Endodermal cell (in vitro differentiated cells): ENCODE measurements around the gene DLGAP1. TPM values are rescaled to one million over a fixed set of nuclear protein-coding genes. Genes with fewer than 3 reads are reported as not detected.

Source experiments
- DNase-seq: peaks from one replicate; pipeline ENCODE4 v3.0.0-alpha.2; 2017
- H3K27ac ChIP-seq: 2 replicates; pipeline ENCODE4 v1.5.1; 2013; ENCODE audit warnings: mild to moderate bottlenecking, low read depth, low read length, moderate library complexity
- H3K27me3 ChIP-seq: 2 replicates; pipeline ENCODE4 v1.6.1; 2013; ENCODE audit warnings: mild to moderate bottlenecking, low read length, moderate library complexity; ENCODE audit not compliant: insufficient read depth, control insufficient read depth, poor library complexity, severe bottlenecking
- H3K36me3 ChIP-seq: 2 replicates; pipeline ENCODE4 v1.7.0; 2013; ENCODE audit warnings: mild to moderate bottlenecking, low read length, moderate library complexity; ENCODE audit not compliant: control insufficient read depth, insufficient read depth
- H3K4me1 ChIP-seq: one replicate; pipeline ENCODE4 v1.7.0; 2013; ENCODE audit warnings: low read length; ENCODE audit not compliant: control insufficient read depth, insufficient read depth
- H3K4me3 ChIP-seq: 2 replicates; pipeline ENCODE4 v1.5.1; 2013; ENCODE audit warnings: mild to moderate bottlenecking, low read length, moderate library complexity
- H3K9ac ChIP-seq: 2 replicates; pipeline ENCODE4 v1.6.1; 2013; ENCODE audit warnings: mild to moderate bottlenecking, low read length, moderate library complexity; ENCODE audit not compliant: poor library complexity, severe bottlenecking; ENCODE audit errors: extremely low read depth
- H3K9me3 ChIP-seq: 2 replicates; pipeline ENCODE4 v1.6.1; 2013; ENCODE audit warnings: mild to moderate bottlenecking, low read length, moderate library complexity; ENCODE audit not compliant: control insufficient read depth
- H3K27ac Mint-ChIP-seq: 2 replicates; pipeline ENCODE4 v1.8.0; 2020; ENCODE audit warnings: mixed read lengths
- H3K27me3 Mint-ChIP-seq: 2 replicates; pipeline ENCODE4 v1.8.0; 2021; ENCODE audit warnings: mild to moderate bottlenecking, mixed read lengths; ENCODE audit not compliant: insufficient read depth
- H3K36me3 Mint-ChIP-seq: 2 replicates; pipeline ENCODE4 v1.8.0; 2020; ENCODE audit warnings: low read depth, mixed read lengths
- H3K4me1 Mint-ChIP-seq: 2 replicates; pipeline ENCODE4 v1.8.0; 2020; ENCODE audit warnings: mixed read lengths
- H3K4me3 Mint-ChIP-seq: 2 replicates; pipeline ENCODE4 v1.8.0; 2020; ENCODE audit warnings: mild to moderate bottlenecking, moderate library complexity, mixed read lengths
- H3K9me3 Mint-ChIP-seq: 2 replicates; pipeline ENCODE4 v1.8.0; 2020; ENCODE audit warnings: mild to moderate bottlenecking, mixed read lengths
- WGBS, 2 experiments: methylation state at CpG; one replicate each; pipeline versions ENCODE4 v1.1.5 to v1.1.7; 2013; ENCODE audit warnings: missing lambda C conversion rate in 2 of 2, mixed read lengths in 1 of 2; ENCODE audit not compliant: insufficient coverage in 1 of 2, insufficient read length in 1 of 2; 5-methylcytosine and 5-hydroxymethylcytosine counted together
- total RNA-seq, 2 donors: library from RNA; stranded (reverse); fragmentation: NEBNext Ultra II Directional in 1 of 2; extraction: Animal tissue kit (Norgen Biotek cat#: 25700) in 1 of 2; gene quantifications; 2 replicates in 1 of 2; 3 replicates in 1 of 2; pipeline ENCODE4 v1.2.1, GENCODE V29; 2021
- TF ChIP-seq, protein P1 (sequence below): fragments of 200-600 bp; sonication (generic); conservative IDR thresholded peaks from 2 replicates; pipeline ENCODE4 v1.5.0; 2021; ENCODE audit warnings: antibody characterized with exemption, mild to moderate bottlenecking

Gene DLGAP1
- total RNA-seq, 2 donors from 2014 or later: 11.5 to 21.5 TPM

DNA sequence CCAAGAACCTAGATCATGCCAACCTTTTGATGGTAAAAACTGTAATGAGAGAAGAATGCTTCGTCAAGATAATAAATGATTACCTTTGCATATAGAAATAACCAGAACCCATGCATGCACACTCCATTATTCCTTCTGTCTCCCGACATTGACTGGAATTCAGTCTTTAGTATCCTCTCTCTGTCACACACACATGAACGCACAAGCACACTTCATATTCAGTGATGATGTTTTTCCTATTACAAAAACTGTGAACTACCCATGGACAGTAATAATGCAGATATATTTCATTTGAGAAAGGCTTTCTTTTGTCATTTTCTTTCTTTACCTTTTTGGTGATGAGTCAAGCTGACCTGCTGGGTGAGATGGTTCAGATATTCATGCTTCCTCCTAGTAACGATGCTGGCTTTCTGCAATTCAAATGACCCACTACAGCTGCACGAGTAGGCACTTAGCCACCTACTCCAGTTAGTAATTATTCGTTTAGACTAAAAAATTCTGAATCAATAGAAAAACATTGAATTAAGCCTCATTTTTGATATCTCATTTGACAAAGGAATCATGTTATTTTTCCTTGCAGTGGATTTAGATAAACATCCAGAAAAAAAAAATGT, 623.0 kb downstream of the DLGAP1 start:
- TF ChIP-seq, protein P1, sequence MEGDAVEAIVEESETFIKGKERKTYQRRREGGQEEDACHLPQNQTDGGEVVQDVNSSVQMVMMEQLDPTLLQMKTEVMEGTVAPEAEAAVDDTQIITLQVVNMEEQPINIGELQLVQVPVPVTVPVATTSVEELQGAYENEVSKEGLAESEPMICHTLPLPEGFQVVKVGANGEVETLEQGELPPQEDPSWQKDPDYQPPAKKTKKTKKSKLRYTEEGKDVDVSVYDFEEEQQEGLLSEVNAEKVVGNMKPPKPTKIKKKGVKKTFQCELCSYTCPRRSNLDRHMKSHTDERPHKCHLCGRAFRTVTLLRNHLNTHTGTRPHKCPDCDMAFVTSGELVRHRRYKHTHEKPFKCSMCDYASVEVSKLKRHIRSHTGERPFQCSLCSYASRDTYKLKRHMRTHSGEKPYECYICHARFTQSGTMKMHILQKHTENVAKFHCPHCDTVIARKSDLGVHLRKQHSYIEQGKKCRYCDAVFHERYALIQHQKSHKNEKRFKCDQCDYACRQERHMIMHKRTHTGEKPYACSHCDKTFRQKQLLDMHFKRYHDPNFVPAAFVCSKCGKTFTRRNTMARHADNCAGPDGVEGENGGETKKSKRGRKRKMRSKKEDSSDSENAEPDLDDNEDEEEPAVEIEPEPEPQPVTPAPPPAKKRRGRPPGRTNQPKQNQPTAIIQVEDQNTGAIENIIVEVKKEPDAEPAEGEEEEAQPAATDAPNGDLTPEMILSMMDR: no peak
- Histone ChIP-seq H3K36me3 (no peaks in the 10 kb centered on the region), H3K4me1 (peaks cover 4% of the 10 kb centered on the region), H3K27me3 (no peaks in the 10 kb centered on the region), H3K9me3 (no peaks in the 10 kb centered on the region), H3K4me3 (no peak overlapping the region), H3K9ac (no peak overlapping the region), H3K27ac (no peak overlapping the region)
- Mint-ChIP-seq H3K4me1 (peaks cover 9% of the 10 kb centered on the region), H3K4me3 (no peak overlapping the region), H3K9me3 (no peaks in the 10 kb centered on the region), H3K36me3 (no peaks in the 10 kb centered on the region), H3K27me3 (no peaks in the 10 kb centered on the region), H3K27ac (no peak overlapping the region)
- WGBS, 2 experiments: 60 to 79% methylated on average over 2 to 6 of the region's 6 CpGs
- DNase-seq: no peak

DNA sequence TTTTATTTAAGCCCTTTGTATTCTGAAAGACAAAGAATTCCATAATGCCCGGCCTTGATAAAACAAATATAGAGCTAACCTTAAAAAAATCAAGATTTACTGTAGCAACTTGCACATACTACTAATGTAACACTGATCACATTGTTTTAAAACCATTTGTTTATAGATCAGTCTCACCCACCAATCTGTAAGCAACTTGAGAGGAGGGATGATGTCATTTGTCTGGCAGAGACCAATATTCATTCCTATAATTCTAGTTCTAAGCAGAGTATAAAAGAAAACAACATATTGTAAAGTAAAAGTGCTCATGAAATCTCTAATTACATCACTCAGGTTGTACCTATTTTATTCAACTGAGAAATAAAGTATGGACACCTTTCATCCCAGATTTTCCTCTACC, 624.5 kb downstream of the DLGAP1 start:
- TF ChIP-seq, protein P1: no peak
- Histone ChIP-seq H3K27me3 (no peaks in the 10 kb centered on the region), H3K4me1 (peaks cover 4% of the 10 kb centered on the region), H3K9me3 (peaks cover 6% of the 10 kb centered on the region), H3K4me3 (no peak overlapping the region), H3K9ac (no peak overlapping the region), H3K36me3 (no peaks in the 10 kb centered on the region), H3K27ac (no peak overlapping the region)
- H3K4me1 Mint-ChIP-seq: peaks cover 15% of the 10 kb centered on the region
- H3K27ac Mint-ChIP-seq: no peak overlapping the region
- WGBS, 2 experiments: 97% methylated on average over 1 of the region's 1 CpG; no CpG with 5 or more reads in 1 of the 2 experiments
- DNase-seq: no peak
- no peaks in the 10 kb centered on the region for H3K36me3 Mint-ChIP-seq
- no peaks in the 10 kb centered on the region for H3K9me3 Mint-ChIP-seq
- H3K27me3 Mint-ChIP-seq: no peaks in the 10 kb centered on the region
- H3K4me3 Mint-ChIP-seq: no peak overlapping the region

DNA sequence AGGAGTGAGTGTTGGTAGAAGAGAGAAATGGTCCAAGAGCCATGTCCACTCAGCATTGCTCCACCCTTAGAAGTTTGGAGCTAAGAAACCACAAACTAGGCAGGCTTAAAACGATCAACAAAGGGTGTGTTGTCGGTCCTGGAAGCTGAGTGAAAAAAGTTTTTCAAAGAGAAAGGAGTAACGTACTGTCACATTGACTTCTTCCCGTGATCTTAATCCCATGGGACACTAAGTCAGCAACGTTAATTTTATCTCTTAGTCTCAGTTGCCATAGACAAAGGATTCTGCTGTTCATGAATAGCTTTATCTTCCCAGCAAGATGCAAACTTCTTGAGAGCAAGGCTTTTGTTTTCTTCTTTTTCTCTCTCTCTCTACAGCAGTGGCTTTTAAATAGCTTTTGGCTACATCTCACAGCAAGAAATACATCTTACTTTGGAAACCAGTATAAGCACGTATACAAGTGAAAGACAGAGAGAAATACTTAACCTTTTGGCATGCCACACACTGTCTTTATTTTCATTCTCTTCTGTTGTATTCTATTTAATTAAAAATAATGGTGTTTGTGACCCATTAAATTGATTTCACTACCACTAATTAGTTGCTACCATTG, 627.8 kb downstream of the DLGAP1 start:
- no peaks in the 10 kb centered on the region for H3K36me3 ChIP-seq
- no peak overlapping the region for H3K27ac Mint-ChIP-seq
- no peak overlapping the region for H3K27ac ChIP-seq
- no peaks in the 10 kb centered on the region for H3K36me3 Mint-ChIP-seq
- H3K4me1 ChIP-seq: peaks cover 4% of the 10 kb centered on the region
- no peaks in the 10 kb centered on the region for H3K27me3 Mint-ChIP-seq
- H3K4me3 ChIP-seq: no peak overlapping the region
- H3K4me1 Mint-ChIP-seq: peaks cover 17% of the 10 kb centered on the region
- no peaks in the 10 kb centered on the region for H3K27me3 ChIP-seq
- peaks cover 6% of the 10 kb centered on the region for H3K9me3 ChIP-seq
- no peak for DNase-seq
- 50 to 53% methylated on average over 5 to 6 of the region's 6 CpGs for WGBS, 2 experiments
- H3K9ac ChIP-seq: no peak overlapping the region
- TF ChIP-seq, protein P1: no peak
- H3K9me3 Mint-ChIP-seq: no peaks in the 10 kb centered on the region
- H3K4me3 Mint-ChIP-seq: no peak overlapping the region
